ENCODE results near the gene RNF103. TPM values are rescaled to one million over a fixed set of nuclear protein-coding genes. Genes with fewer than 3 reads are reported as not detected.

RNF103 gene
- polyA plus RNA-seq, 3 donors, result 1.0 to 31.9 (median 2.2) TPM

- peaks cover 3 to 38% of the 10 kb centered on the region in 2 donors for H3K36me3 ChIP-seq (replicated peaks in 1 of 2; ENCODE audit: control insufficient read depth in 1 of 2, insufficient read depth in 2 of 2, low read length in 2 of 2)
- peaks cover 4 to 20% of the 10 kb centered on the region in 2 donors for H3K4me1 ChIP-seq (ENCODE audit: control insufficient read depth in 1 of 2, insufficient read depth in 2 of 2, low read length in 2 of 2)
- TF ChIP-seq, protein P1, sequence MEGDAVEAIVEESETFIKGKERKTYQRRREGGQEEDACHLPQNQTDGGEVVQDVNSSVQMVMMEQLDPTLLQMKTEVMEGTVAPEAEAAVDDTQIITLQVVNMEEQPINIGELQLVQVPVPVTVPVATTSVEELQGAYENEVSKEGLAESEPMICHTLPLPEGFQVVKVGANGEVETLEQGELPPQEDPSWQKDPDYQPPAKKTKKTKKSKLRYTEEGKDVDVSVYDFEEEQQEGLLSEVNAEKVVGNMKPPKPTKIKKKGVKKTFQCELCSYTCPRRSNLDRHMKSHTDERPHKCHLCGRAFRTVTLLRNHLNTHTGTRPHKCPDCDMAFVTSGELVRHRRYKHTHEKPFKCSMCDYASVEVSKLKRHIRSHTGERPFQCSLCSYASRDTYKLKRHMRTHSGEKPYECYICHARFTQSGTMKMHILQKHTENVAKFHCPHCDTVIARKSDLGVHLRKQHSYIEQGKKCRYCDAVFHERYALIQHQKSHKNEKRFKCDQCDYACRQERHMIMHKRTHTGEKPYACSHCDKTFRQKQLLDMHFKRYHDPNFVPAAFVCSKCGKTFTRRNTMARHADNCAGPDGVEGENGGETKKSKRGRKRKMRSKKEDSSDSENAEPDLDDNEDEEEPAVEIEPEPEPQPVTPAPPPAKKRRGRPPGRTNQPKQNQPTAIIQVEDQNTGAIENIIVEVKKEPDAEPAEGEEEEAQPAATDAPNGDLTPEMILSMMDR (IDR thresholded peaks at IDR 0.05), result no peak
- no peak overlapping the region for H3K9ac ChIP-seq (ENCODE audit: insufficient read depth, low read length, poor library complexity, severe bottlenecking)
- intact Hi-C loops (cut with micrococcal nuclease), result no loop called here
- peaks cover 100% of the 10 kb centered on the region for H3K79me2 ChIP-seq (ENCODE audit: insufficient read depth, low read length)
- no peak overlapping the region for H3K4me2 ChIP-seq (replicated peaks; ENCODE audit: extremely low read depth, low read length, poor library complexity, severe bottlenecking)
- no peak overlapping the region for H3K4me3 ChIP-seq (replicated peaks in 1 of 3; ENCODE audit: low read depth in 2 of 3, low read length in 3 of 3)
- peaks cover 8 to 17% of the 10 kb centered on the region in 2 donors for H3K9me3 ChIP-seq (replicated peaks in 1 of 2; ENCODE audit: control insufficient read depth in 1 of 2, insufficient read depth in 1 of 2, low read length in 2 of 2)
- Mint-ChIP-seq H3K27ac (no peak overlapping the region), H3K4me1 (peaks cover 20% of the 10 kb centered on the region), H3K9me3 (peaks cover 1 to 16% (median 10%) of the 10 kb centered on the region in 7 donors), H3K36me3 (peaks cover 38 to 50% of the 10 kb centered on the region in 2 donors), H3K27me3 (ENCODE audit: low read depth in 3 of 3) (no peaks in the 10 kb centered on the region), H3K4me3 (no peak overlapping the region)
- H3K27me3 ChIP-seq (ENCODE audit: control insufficient read depth in 2 of 2, insufficient read depth in 2 of 2, low read length in 2 of 2), result no peaks in the 10 kb centered on the region
- DNase-seq, result no peak
- 100% methylated on average over 10 of the region's 16 CpGs for WGBS (ENCODE audit: insufficient coverage)
- H2AFZ ChIP-seq (ENCODE audit: insufficient read depth, low read depth, low read length, poor library complexity, severe bottlenecking), result no peak overlapping the region
- H4K20me1 ChIP-seq (ENCODE audit: insufficient read depth, low read length), result peaks cover 84% of the 10 kb centered on the region
- H3K27ac ChIP-seq (ENCODE audit: low read depth in 1 of 2, low read length in 2 of 2), result no peak overlapping the region
These were observed 67.2 kb downstream of the RNF103 start for GRCh38 chr2:86556508-86556907.

Other genes with a start within 250 kb of the RNF103 start
- 10 to 100 TPM in 1 of 3 donors, 1 to 10 TPM in 2; 3.3 to 21.2 (median 7.4) TPM for gene KDM3A, start 182.5 kb downstream of the RNF103 start, polyA plus RNA-seq
- gene CHMP3, start 60.4 kb downstream of the RNF103 start, polyA plus RNA-seq, result 100 to 1,000 TPM in 1 of 3 donors, 10 to 100 TPM in 2; 45.4 to 115 (median 99.4) TPM
- 10 to 100 TPM; 18.5 to 20.3 (median 18.9) TPM for gene RMND5A, start 96.4 kb upstream of the RNF103 start, polyA plus RNA-seq
- 1 to 10 TPM in 1 of 3 donors, under 1 TPM in 2; 0.03 to 1.1 (median 0.88) TPM for gene CD8A, start 167.0 kb upstream of the RNF103 start, polyA plus RNA-seq
- gene CD8B, start 238.0 kb upstream of the RNF103 start, polyA plus RNA-seq, result 1 to 10 TPM in 2 of 3 donors, not detected in 1; 1.5 to 1.6 TPM